GM10847 (cell line): ENCODE data around the gene LYL1.

Source experiments
- POLR2A ChIP-seq: IDR thresholded peaks from 2 replicates; pipeline ENCODE4 v1.6.1; 2011; ENCODE audit not compliant: insufficient read length; ENCODE audit errors: extremely low read depth

The LYL1 gene

GRCh38 chr19:13118424-13119193, 16.0 kb upstream of the LYL1 start:
- TF ChIP-seq POLR2A, result peak; percentile 2

GRCh38 chr19:13117772-13118423, 15.2 kb upstream of the LYL1 start, which contains the start of gene NACC1:
TSS of gene NACC1 (plus strand) at chr19:13118264. CDS start at chr19:13135208, 16,944 bp downstream.
- TF ChIP-seq POLR2A, result peak; percentile 54

- TF ChIP-seq POLR2A, result no peak
These were observed 14.6 kb upstream of the LYL1 start for GRCh38 chr19:13117176-13117771.

- TF ChIP-seq POLR2A, result peak; percentile 10
These were observed 13.9 kb upstream of the LYL1 start, which contains the start of gene TRMT1 for GRCh38 chr19:13116282-13117175. TSS of gene TRMT1 (minus strand) at chr19:13116740. CDS start at chr19:13116399, 341 bp downstream.

GRCh38 chr19:13115936-13116281, 13.3 kb upstream of the LYL1 start:
- TF ChIP-seq POLR2A, result no peak

DNA sequence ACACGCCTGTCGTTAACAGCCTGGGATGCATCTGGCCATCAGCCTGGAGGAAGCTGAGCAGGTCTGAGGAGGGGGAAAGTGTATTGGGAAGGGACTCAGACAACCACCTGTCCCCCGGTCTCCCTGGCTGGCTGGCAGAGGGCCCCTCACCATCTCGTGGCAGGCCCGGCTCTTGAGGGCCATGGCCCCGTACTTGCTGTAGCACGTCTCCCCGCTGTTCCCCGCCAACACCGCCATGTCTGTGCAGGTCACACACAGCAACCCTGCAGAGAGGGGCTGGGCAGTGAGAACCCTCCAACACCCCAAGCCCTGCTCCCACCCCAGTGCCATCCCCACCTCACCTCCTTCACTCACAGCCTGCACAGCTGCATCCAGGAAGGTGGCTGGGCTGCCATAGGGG, 9.9 kb upstream of the LYL1 start:
- TF ChIP-seq POLR2A, result no peak

- TF ChIP-seq POLR2A, result no peak
These were observed 7.5 kb upstream of the LYL1 start for GRCh38 chr19:13110099-13110610.

- TF ChIP-seq POLR2A, result no peak
These were observed 6.9 kb upstream of the LYL1 start for GRCh38 chr19:13109361-13110098.

DNA sequence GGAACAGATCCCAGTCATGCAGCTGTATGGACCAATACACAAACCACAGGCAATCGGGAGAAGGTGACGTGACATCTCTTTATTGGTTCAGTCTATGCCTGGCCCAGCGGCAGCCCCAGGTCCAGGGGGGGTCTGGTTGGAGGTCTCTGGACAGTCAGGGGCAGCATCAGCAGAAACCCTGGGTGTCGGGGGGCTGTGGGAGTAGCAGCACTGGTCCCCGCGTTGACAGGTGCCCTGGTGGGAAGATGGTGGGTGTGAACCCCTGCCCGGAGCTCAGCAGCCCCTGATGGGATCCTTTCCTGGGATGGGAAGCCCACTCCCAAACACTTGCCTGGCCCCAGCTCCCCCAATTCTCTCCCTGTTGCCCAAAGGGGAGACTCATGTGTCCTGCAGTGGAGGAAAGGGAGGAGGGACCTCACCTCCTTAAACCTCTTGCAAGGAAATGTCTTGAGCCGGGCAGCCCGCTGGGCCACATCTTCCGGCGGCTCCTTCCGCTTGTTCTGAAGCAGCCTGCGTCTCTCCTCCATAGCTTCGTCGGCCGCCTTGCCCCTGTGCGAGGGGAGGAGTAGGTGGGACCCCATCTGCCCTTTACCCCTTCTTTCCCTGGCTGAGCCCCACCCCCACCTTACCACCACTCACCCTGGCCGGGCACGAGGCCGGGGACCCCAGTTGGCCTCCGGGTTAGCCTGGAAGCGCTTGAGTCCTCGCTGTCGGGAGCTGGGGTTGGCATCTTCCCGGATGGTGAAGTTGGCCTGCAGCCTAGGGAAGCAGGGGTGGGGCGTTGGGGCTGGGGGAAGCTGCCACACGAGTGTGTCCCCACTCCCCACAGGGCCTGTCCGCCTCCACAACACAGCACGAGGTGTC, 2.4 kb upstream of the LYL1 start:
- peak; percentile 24 for TF ChIP-seq POLR2A

DNA sequence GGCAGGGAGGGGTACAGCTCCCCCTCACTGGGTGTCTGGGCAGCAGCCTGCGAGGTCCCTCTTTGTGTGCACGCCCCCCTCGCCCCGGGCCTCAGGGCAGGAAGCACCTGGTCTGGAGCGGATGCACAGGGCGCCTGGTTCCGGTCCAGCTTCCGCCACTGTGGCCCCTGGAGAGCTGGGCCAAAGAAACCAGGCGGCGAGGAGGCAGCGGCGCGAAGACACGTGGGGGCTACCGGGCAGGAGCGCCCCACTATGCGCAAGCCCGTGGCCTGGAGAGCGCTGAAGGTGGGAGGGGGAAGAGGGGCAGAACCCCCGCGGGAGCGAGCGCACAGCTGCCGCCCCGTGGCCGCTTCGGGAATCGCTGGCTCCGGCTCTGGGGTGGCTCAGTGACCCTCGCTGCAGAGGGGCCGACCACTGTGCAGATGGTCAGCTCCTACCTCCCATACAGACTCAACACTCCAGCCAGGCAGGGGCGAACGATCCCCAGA, 1.7 kb upstream of the LYL1 start:
- TF ChIP-seq POLR2A, result peak; percentile 28

DNA sequence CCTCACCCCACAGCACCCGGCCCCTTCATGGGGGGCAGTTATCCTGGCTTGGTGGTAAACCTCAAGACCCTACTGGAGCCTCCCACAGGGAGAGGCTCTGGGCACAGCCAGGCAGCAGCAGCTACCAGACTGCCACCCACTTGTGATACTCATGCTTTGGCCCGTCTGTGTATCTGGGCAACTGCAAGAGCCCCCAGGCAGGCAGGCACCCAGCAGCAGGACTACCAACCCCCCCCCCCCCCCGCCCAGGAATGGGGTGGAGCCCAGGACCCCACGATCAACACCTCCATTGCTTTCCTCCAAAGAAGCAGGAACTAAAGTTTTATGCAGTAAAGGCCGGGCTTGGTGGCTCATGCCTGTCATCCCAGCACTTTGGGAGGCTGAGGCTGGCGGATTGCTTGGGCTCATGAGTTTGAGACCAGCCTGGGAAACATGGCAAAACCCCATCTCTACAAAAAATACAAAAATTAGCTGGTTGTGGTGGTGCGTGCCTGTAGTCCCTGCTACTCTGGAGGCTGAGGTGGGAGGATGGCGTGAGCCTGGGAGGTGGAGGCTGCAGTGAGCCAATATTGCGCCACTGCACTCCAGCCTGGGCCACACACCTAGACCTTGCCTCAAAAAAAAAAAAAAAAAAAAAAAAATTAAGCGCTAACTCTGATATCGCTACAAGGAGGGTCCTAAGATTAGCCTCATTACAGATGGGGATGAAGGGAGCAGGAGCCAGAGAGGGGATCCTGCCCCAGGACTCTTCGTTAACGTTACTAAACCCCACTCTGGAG, 1.1 kb upstream of the LYL1 start:
- TF ChIP-seq POLR2A, result no peak

DNA sequence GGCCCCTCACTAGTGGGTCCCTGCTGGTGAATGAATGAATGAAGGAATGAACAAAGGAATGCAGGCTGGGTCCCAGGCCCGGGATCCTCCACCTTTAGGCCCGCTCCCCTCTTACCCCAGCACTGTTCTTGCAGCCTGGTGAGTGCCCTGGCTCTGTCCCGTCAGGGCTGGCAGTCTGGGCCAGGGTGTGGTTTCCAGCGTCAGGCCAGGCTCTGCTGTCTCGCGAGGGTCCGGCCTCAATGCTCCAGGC, 317 bp downstream of the LYL1 start:
- no peak for TF ChIP-seq POLR2A

GRCh38 chr19:13101590-13102415, 855 bp downstream of the LYL1 start:
- no peak for TF ChIP-seq POLR2A
